ENCODE data around the gene RAB7A.

RAB7A gene

DNA sequence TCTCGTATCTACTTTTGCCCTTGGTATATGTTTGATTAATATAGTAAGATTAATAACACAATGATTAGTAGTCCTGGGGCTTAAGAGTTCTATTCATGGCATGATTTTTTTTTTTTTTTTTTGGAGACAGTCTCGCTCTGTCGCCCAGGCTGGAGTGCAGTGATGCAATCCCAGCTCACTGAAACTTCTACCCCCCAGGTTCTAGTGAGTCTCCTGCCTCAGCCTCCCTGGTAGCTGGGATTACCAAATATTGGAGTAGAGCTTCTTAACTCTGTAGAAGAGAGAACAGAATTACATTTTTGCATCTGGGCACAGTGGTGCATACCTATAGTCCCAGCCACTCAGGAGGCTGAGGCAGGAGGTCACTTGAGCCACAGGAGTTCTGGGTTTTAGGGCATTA is 58.9 kb downstream of the RAB7A start:
- H3K4me3 ChIP-seq (ENCODE audit: low read depth, low read length) = no peak overlapping the region
- in situ Hi-C loops (cut with HindIII; ENCODE audit: low sequenced_read_pairs) = no loop called here
- TF ChIP-seq, protein P1, sequence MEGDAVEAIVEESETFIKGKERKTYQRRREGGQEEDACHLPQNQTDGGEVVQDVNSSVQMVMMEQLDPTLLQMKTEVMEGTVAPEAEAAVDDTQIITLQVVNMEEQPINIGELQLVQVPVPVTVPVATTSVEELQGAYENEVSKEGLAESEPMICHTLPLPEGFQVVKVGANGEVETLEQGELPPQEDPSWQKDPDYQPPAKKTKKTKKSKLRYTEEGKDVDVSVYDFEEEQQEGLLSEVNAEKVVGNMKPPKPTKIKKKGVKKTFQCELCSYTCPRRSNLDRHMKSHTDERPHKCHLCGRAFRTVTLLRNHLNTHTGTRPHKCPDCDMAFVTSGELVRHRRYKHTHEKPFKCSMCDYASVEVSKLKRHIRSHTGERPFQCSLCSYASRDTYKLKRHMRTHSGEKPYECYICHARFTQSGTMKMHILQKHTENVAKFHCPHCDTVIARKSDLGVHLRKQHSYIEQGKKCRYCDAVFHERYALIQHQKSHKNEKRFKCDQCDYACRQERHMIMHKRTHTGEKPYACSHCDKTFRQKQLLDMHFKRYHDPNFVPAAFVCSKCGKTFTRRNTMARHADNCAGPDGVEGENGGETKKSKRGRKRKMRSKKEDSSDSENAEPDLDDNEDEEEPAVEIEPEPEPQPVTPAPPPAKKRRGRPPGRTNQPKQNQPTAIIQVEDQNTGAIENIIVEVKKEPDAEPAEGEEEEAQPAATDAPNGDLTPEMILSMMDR (IDR thresholded peaks at IDR 0.05; ENCODE audit: low read depth, low read length) = no peak
- DNase-seq (ENCODE audit: low read depth, low spot score) = no peak

DNA sequence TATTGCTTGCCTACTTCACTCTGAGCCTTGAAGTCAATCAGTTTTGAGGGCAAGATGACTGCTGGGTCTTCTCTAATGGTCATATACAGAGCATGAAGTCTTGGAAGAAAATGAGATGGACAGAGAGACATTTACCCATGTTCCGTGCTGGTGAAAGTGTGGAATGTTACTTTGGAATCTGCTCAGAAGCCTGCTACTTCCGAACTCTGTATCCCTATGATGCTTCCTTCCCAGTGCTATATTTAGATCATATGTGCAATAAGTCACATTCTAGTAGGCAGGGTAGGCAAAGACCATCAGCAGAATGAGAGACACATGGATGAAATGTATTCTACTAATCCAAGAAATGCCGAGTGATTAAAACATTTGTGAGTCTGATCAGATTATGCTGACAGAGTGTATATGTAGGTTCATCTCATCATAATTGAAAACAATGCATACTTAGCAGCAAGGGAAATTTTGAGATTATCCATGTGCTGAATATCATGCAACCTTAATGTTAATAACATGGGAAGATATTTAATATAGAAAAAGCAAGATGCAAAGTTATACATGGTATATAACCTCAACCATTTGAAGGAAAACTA is 60.5 kb downstream of the RAB7A start:
- DNase-seq (ENCODE audit: low read depth, low spot score) = no peak
- TF ChIP-seq, protein P1 (IDR thresholded peaks at IDR 0.05; ENCODE audit: low read depth, low read length) = no peak
- in situ Hi-C loops (cut with HindIII; ENCODE audit: low sequenced_read_pairs) = no loop called here
- H3K4me3 ChIP-seq (ENCODE audit: low read depth, low read length) = no peak overlapping the region

DNA sequence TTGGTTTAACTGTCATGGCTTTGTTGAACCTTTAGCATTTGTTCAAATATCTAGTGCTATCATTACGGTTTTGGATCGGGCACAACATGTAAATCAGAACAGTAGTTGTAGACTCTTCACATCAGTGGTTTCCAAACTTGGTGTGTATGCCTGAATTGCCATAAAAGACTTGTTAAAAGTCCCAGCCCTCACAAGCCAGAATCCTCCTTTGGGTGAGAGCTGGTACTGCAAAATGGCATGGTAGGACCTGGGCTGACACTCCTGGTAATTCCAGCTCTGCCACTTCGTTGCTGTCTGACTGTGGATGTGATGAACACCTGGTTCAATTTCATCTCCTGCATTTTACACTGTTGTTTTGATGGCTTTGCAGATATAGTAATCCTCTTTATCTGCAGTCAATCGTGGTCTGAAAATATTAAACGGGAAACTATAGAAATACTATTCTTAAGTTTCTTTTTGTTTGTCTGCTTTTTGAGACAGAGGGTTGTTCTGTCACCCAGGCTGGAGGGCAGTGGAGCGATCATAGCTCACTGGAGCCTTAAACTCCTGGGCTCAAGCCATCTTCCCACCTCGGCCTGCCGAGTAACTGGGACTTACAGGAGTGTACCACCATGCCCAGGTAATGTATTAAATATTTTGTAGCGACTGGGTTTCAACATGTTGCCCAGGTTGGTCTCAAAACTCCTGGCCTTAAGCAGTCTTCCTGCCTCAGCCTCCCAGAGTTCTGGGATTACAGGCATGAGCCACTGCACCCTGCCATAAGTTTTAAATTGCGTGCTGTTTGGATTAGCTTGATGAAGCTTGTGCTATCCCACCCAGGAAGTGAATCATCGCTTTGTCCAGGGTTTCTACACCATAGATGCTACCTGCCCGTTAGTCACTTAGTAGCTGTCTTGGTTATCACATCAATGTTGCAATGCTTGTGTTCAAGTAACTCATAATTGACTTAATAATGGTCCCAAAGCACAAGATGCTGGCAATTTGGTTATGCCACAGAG is 61.6 kb downstream of the RAB7A start:
- DNase-seq (ENCODE audit: low read depth, low spot score) = peak; percentile 30
- in situ Hi-C loops (cut with HindIII; ENCODE audit: low sequenced_read_pairs) = no loop called here
- H3K4me3 ChIP-seq (ENCODE audit: low read depth, low read length) = no peak overlapping the region
- TF ChIP-seq, protein P1 (IDR thresholded peaks at IDR 0.05; ENCODE audit: low read depth, low read length) = peak; percentile 33

DNA sequence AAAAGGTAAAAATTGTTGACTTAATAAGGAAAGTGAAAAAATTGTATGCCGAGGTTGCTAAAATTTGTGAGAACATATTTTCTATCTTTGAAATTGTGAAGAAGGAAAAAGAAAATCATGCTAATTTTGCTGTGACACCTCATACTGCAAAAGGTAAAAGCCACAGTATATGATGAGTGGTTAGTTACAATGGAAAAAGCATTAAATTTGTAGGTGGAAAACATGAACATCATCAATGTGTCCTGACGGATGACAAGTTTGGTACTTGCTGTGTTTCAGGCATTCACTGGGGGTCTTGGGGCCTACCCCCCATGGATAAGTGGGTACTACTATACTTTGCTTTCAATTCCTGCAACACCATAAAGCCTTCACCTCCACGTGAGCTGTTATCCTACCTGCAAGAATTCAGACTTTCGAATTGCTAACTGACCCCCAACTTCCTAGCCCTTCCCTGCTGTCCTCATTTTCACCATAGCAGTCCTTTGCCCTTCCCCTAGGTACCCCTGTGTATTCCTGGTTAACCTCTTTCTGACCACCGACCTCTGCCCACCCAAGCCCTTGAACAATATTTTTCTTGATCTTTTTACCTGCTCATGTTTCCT is 62.4 kb downstream of the RAB7A start:
- in situ Hi-C loops (cut with HindIII; ENCODE audit: low sequenced_read_pairs) = no loop called here

GRCh38 chr3:128794067-128794768 is 68.2 kb downstream of the RAB7A start:
- DNase-seq (ENCODE audit: low read depth, low spot score) = peak; percentile 86
- in situ Hi-C loops (cut with HindIII; ENCODE audit: low sequenced_read_pairs) = no loop called here
- TF ChIP-seq, protein P1 (IDR thresholded peaks at IDR 0.05; ENCODE audit: low read depth, low read length) = no peak
- no peak overlapping the region for H3K4me3 ChIP-seq (ENCODE audit: low read depth, low read length)

More for the DNA sequence above, 62.4 kb downstream of the RAB7A start:
- DNase-seq (ENCODE audit: low read depth, low spot score) = no peak
- no peak overlapping the region for H3K4me3 ChIP-seq (ENCODE audit: low read depth, low read length)
- TF ChIP-seq, protein P1 (IDR thresholded peaks at IDR 0.05; ENCODE audit: low read depth, low read length) = no peak

Measured in astrocyte of the spinal cord (primary cell).